HL-60 (cell line): Measurements from ENCODE around the gene SLC17A5.

Source experiments
- DNase-seq, 2 experiments: peaks; one replicate each; pipeline ENCODE4 v3.0.0-alpha.2; 2010 to 2020; ENCODE audit warnings: low read depth in 1 of 2, low spot score in 1 of 2
- H3K27ac ChIP-seq: fragments of 250-450 bp; sonication (Bioruptor Pico); replicated peaks from 2 replicates; pipeline ENCODE4 v1.5.1; 2020; ENCODE audit warnings: mild to moderate bottlenecking, moderate library complexity
- H3K27me3 ChIP-seq: fragments of 250-450 bp; sonication (Bioruptor Pico); 2 replicates; pipeline ENCODE4 v1.5.1; 2021; ENCODE audit warnings: mild to moderate bottlenecking, moderate library complexity; ENCODE audit not compliant: insufficient read depth, poor library complexity, severe bottlenecking
- H3K4me3 ChIP-seq: replicated peaks from 2 replicates; pipeline ENCODE4 v1.5.1; 2011; ENCODE audit warnings: mild to moderate bottlenecking, control low read depth, low read length; ENCODE audit not compliant: insufficient read depth
- GABPA ChIP-seq: IDR thresholded peaks from 2 replicates; pipeline ENCODE4 v1.6.1; 2012; ENCODE audit warnings: low read depth
- POLR2AphosphoS5 ChIP-seq: IDR thresholded peaks from 2 replicates; pipeline ENCODE4 v1.6.1; 2012; ENCODE audit warnings: low read depth
- SPI1 ChIP-seq: IDR thresholded peaks from 2 replicates; pipeline ENCODE4 v1.6.1; 2012; ENCODE audit warnings: low read depth, mild to moderate bottlenecking, borderline replicate concordance
- TF ChIP-seq, protein P1 (sequence below): IDR thresholded peaks from 2 replicates; pipeline ENCODE4 v1.6.1; 2012; ENCODE audit warnings: low read depth; ENCODE audit not compliant: insufficient replicate concordance
- TF ChIP-seq, protein P2 (sequence below): IDR thresholded peaks from one replicate; pipeline ENCODE4 v1.5.1; 2011; ENCODE audit warnings: low read length, control low read depth, inconsistent platforms; ENCODE audit not compliant: insufficient read depth

SLC17A5 gene

DNA sequence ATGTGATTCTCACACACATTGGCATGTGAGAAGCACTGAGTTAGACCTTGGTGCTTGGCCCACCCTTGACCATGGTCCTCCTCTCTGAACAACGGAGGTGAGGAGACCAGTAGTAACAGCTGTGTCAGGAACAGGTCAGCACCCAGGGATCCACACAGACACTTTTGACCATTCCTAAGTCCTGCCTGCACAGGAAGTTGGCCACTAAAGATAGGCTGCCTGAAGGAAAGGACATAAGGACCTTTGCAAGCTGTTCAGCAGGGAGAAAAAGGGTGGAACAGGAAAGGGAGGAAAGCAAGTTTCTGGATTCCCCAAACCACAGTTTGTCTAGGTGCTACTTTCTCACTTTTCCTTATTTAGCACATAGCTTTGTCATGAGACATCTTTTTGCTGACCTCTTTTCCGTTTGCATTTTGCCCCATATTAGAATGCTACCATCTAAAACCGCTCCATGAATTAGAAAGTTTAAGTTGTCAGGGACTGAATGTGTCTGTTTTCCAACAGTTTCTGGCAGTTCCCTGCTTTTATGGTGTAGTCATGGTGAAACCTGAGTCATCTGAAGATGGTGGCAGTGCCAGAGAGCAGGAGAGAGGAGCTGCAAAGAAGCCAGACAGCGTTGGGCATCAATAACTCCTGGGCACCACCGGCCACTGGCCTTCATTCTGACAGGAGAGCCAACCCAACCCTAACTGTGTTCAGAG, 41.1 kb upstream of the SLC17A5 start:
- Histone ChIP-seq H3K27me3 (peaks cover 6% of the 10 kb centered on the region), H3K4me3 (no peak overlapping the region), H3K27ac (no peak overlapping the region)
- TF ChIP-seq, protein P1, sequence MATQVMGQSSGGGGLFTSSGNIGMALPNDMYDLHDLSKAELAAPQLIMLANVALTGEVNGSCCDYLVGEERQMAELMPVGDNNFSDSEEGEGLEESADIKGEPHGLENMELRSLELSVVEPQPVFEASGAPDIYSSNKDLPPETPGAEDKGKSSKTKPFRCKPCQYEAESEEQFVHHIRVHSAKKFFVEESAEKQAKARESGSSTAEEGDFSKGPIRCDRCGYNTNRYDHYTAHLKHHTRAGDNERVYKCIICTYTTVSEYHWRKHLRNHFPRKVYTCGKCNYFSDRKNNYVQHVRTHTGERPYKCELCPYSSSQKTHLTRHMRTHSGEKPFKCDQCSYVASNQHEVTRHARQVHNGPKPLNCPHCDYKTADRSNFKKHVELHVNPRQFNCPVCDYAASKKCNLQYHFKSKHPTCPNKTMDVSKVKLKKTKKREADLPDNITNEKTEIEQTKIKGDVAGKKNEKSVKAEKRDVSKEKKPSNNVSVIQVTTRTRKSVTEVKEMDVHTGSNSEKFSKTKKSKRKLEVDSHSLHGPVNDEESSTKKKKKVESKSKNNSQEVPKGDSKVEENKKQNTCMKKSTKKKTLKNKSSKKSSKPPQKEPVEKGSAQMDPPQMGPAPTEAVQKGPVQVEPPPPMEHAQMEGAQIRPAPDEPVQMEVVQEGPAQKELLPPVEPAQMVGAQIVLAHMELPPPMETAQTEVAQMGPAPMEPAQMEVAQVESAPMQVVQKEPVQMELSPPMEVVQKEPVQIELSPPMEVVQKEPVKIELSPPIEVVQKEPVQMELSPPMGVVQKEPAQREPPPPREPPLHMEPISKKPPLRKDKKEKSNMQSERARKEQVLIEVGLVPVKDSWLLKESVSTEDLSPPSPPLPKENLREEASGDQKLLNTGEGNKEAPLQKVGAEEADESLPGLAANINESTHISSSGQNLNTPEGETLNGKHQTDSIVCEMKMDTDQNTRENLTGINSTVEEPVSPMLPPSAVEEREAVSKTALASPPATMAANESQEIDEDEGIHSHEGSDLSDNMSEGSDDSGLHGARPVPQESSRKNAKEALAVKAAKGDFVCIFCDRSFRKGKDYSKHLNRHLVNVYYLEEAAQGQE = no peak
- TF ChIP-seq POLR2AphosphoS5 (no peak), GABPA (no peak), SPI1 (no peak)
- TF ChIP-seq, protein P2, sequence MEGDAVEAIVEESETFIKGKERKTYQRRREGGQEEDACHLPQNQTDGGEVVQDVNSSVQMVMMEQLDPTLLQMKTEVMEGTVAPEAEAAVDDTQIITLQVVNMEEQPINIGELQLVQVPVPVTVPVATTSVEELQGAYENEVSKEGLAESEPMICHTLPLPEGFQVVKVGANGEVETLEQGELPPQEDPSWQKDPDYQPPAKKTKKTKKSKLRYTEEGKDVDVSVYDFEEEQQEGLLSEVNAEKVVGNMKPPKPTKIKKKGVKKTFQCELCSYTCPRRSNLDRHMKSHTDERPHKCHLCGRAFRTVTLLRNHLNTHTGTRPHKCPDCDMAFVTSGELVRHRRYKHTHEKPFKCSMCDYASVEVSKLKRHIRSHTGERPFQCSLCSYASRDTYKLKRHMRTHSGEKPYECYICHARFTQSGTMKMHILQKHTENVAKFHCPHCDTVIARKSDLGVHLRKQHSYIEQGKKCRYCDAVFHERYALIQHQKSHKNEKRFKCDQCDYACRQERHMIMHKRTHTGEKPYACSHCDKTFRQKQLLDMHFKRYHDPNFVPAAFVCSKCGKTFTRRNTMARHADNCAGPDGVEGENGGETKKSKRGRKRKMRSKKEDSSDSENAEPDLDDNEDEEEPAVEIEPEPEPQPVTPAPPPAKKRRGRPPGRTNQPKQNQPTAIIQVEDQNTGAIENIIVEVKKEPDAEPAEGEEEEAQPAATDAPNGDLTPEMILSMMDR = no peak
- DNase-seq = no peak

DNA sequence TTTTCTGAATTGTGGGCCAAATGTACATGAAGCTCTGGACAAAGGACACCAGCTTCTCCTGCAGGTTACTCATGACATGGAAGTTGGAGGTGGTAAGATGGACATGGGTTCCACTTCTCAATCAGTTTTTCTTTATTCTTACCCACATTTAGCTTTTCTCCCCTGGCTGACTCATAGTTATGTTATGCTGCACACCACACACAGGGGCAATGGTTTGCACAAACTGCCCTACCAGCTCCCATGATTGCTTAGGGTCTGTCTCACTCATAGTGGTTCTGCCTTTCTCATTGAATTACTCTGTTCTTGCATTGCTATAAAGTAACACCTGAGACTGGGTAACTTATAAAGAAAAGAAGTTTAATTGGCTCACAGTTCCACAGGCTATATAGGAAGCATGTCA, 37.7 kb upstream of the SLC17A5 start:
- Histone ChIP-seq H3K27me3 (no peaks in the 10 kb centered on the region), H3K27ac (no peak overlapping the region), H3K4me3 (no peak overlapping the region)
- no peak for DNase-seq
- TF ChIP-seq SPI1 (no peak), GABPA (no peak), POLR2AphosphoS5 (no peak)
- TF ChIP-seq, protein P1 = no peak
- TF ChIP-seq, protein P2 = no peak

DNA sequence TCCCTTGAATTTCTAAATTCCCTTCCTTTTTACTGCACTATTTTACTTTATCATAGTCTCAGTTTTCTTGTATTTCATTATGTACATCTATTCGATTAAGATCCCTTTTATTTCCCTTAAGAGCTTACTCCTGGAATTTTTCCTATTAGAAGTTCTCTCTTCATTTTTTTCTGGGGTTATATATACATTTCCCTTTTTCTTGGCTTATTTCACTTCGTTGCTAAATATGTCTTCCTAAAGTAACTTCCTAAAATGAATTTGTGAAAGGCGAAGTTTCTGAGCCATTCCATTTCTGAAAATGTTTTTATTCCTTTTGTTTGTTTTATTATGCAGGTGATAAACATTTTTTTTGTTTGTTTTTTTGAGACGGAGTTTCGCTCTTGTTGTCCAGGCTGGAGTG, 36.3 kb upstream of the SLC17A5 start:
- no peak for DNase-seq
- TF ChIP-seq, protein P1 = no peak
- no peak for TF ChIP-seq POLR2AphosphoS5
- no peak for TF ChIP-seq SPI1
- TF ChIP-seq GABPA = no peak
- TF ChIP-seq, protein P2 = no peak
- Histone ChIP-seq H3K4me3 (no peak overlapping the region), H3K27me3 (peaks cover 2% of the 10 kb centered on the region), H3K27ac (no peak overlapping the region)
